Adipose tissue (tissue), 3 donors: Measurements from ENCODE around the gene NDUFA7. TPM values are rescaled to one million over a fixed set of nuclear protein-coding genes. Genes with fewer than 3 reads are reported as not detected.
"Not testable (repeated sequence)": the region's sequence is repeated elsewhere in the genome, so short reads cannot be mapped to it uniquely, and the experiment has no call there.

ENCODE experiments used
- H3K27ac ChIP-seq: one replicate; pipeline ENCODE4 v1.5.1; 2013; ENCODE audit warnings: low read depth, low read length
- WGBS, 3 donors: extraction: QIAGEN DNeasy Blood & Tissue Kit; methylation state at CpG; one replicate each; pipeline ENCODE4 v1.1.7; 2013; 5-methylcytosine and 5-hydroxymethylcytosine counted together
- polyA plus RNA-seq, 3 donors: library from polyadenylated mRNA; stranded (reverse); fragments of 200-250 nt; gene quantifications; one replicate each; pipeline ENCODE4 v1.2.3, GENCODE V29; 2013
- donor health status: healthy with polysubstance abuse.
- donor health status: Bipolar disorder and iron deficiency.
- donor health status: healthy.

Gene NDUFA7
- polyA plus RNA-seq, 3 donors: 60.4 to 144 (median 76.1) TPM

- WGBS, 3 donors: 65 to 72% (median 68%) methylated on average over 16 to 17 of the region's 17 CpGs
- H3K27ac ChIP-seq: no peak overlapping the region
These were observed 3.2 kb upstream of the NDUFA7 start for GRCh38 chr19:8324186-8325050.

GRCh38 chr19:8323781-8324185 lies 2.6 kb upstream of the NDUFA7 start:
- WGBS, 3 donors: 75 to 89% (median 83%) methylated on average over 1 of the region's 1 CpG
- H3K27ac ChIP-seq: no peak overlapping the region

GRCh38 chr19:8322638-8322997 lies 1.4 kb upstream of the NDUFA7 start:
- no peak overlapping the region for H3K27ac ChIP-seq
- WGBS, 3 donors: 55 to 69% (median 68%) methylated on average over 7 of the region's 7 CpGs

GRCh38 chr19:8321986-8322637 lies 937 bp upstream of the NDUFA7 start:
- no peak overlapping the region for H3K27ac ChIP-seq

GRCh38 chr19:8320564-8321066 lies 560 bp downstream of the NDUFA7 start:
- WGBS, 3 donors: 0 to 4% (median 2%) methylated on average over 15 to 16 of the region's 16 CpGs
- no peak overlapping the region for H3K27ac ChIP-seq

More at GRCh38 chr19:8321986-8322637, 937 bp upstream of the NDUFA7 start:
- WGBS, 3 donors: 10 to 21% (median 17%) methylated on average over 30 of the region's 30 CpGs

GRCh38 chr19:8319807-8320520 lies 1.2 kb downstream of the NDUFA7 start:
- H3K27ac ChIP-seq: no peak overlapping the region
- 77 to 86% (median 85%) methylated on average over 19 of the region's 19 CpGs for WGBS, 3 donors

GRCh38 chr19:8318835-8319234 lies 2.3 kb downstream of the NDUFA7 start:
- H3K27ac ChIP-seq: not testable (repeated sequence)
- WGBS, 3 donors: 78 to 85% (median 80%) methylated on average over 9 of the region's 9 CpGs

- 81 to 87% (median 83%) methylated on average over 14 of the region's 14 CpGs for WGBS, 3 donors
These were observed 4.6 kb downstream of the NDUFA7 start for GRCh38 chr19:8316351-8317125.

GRCh38 chr19:8314981-8315640 lies 6.1 kb downstream of the NDUFA7 start:
- H3K27ac ChIP-seq: not testable (repeated sequence)

More at GRCh38 chr19:8316351-8317125, 4.6 kb downstream of the NDUFA7 start:
- no peak overlapping the region for H3K27ac ChIP-seq

GRCh38 chr19:8311461-8312260 lies 9.5 kb downstream of the NDUFA7 start:
- H3K27ac ChIP-seq: no peak overlapping the region
- 66 to 77% (median 66%) methylated on average over 16 of the region's 16 CpGs for WGBS, 3 donors

More at GRCh38 chr19:8314981-8315640, 6.1 kb downstream of the NDUFA7 start:
- WGBS, 3 donors: 81 to 87% (median 81%) methylated on average over 11 of the region's 11 CpGs

GRCh38 chr19:8310342-8311055 lies 10.7 kb downstream of the NDUFA7 start:
- WGBS, 3 donors: 91 to 96% (median 92%) methylated on average over 17 of the region's 17 CpGs
- H3K27ac ChIP-seq: no peak overlapping the region

- no peak overlapping the region for H3K27ac ChIP-seq
- WGBS, 3 donors: 68 to 76% (median 72%) methylated on average over 15 to 17 of the region's 17 CpGs
These were observed 12.3 kb downstream of the NDUFA7 start for GRCh38 chr19:8308891-8309291.

GRCh38 chr19:8307965-8308866 lies 13.0 kb downstream of the NDUFA7 start, which contains the start of gene CD320:
CD320 (minus strand) TSS chr19:8308358; CDS start chr19:8308290, 68 bp downstream.
- WGBS, 3 donors: 0 to 2% (median 1%) methylated on average over 56 to 63 of the region's 63 CpGs

GRCh38 chr19:8307400-8307964 lies 13.7 kb downstream of the NDUFA7 start:
- WGBS, 3 donors: 13 to 36% (median 28%) methylated on average over 24 of the region's 24 CpGs
- no peak overlapping the region for H3K27ac ChIP-seq

More at GRCh38 chr19:8307965-8308866, 13.0 kb downstream of the NDUFA7 start, which contains the start of gene CD320:
- no peak within 1 kb of the TSS for H3K27ac ChIP-seq
